MM.1S (cell line): Measurements from ENCODE around the gene MYF6.
"Not testable (repeated sequence)": the region's sequence is repeated elsewhere in the genome, so short reads cannot be mapped to it uniquely, and the experiment has no call there.

Experiments
- DNase-seq: peaks from one replicate; pipeline ENCODE4 v3.0.0-alpha.2; 2015
- H2AFZ ChIP-seq: fragments of 300-600 bp; sonication (generic); 2 replicates; pipeline ENCODE4 v1.6.0; 2016; ENCODE audit warnings: antibody characterized with exemption, low read length
- H3F3A ChIP-seq: fragments of 300-600 bp; sonication (generic); 2 replicates; pipeline ENCODE4 v1.6.1; 2016; ENCODE audit warnings: mild to moderate bottlenecking, antibody characterized with exemption, low read length, moderate library complexity, mixed read lengths; ENCODE audit not compliant: insufficient read depth
- H3K27ac ChIP-seq: fragments of 300-600 bp; sonication (generic); 2 replicates; pipeline ENCODE4 v1.5.1; 2016; ENCODE audit warnings: mild to moderate bottlenecking, low read length
- H3K27me3 ChIP-seq: fragments of 300-600 bp; sonication (generic); replicated peaks from 2 replicates; pipeline ENCODE4 v1.6.0; 2016; ENCODE audit warnings: low read length; ENCODE audit not compliant: insufficient read depth
- H3K36me3 ChIP-seq: fragments of 300-600 bp; sonication (generic); replicated peaks from 2 replicates; pipeline ENCODE4 v1.6.1; 2016; ENCODE audit warnings: mild to moderate bottlenecking, low read length, mixed read lengths; ENCODE audit not compliant: insufficient read depth
- H3K4me1 ChIP-seq: fragments of 300-600 bp; sonication (generic); 2 replicates; pipeline ENCODE4 v1.6.1; 2016; ENCODE audit warnings: low read length, mixed read lengths
- H3K4me2 ChIP-seq: fragments of 300-600 bp; sonication (generic); 2 replicates; pipeline ENCODE4 v1.6.0; 2016; ENCODE audit warnings: low read depth, low read length
- H3K4me3 ChIP-seq: fragments of 300-600 bp; sonication (generic); 2 replicates; pipeline ENCODE4 v1.5.1; 2016; ENCODE audit warnings: low read length, mixed read lengths
- H3K79me2 ChIP-seq: fragments of 300-600 bp; sonication (generic); 2 replicates; pipeline ENCODE4 v1.6.1; 2016; ENCODE audit warnings: mixed run types, low read length, mixed read lengths
- H3K9ac ChIP-seq: fragments of 300-600 bp; sonication (generic); 2 replicates; pipeline ENCODE4 v1.6.1; 2016; ENCODE audit warnings: low read length, mixed read lengths
- H3K9me2 ChIP-seq: fragments of 300-600 bp; sonication (generic); replicated peaks from 2 replicates; pipeline ENCODE4 v1.6.1; 2016; ENCODE audit warnings: mild to moderate bottlenecking, low read length, mixed read lengths; ENCODE audit not compliant: insufficient read depth
- H3K9me3 ChIP-seq: fragments of 300-600 bp; sonication (generic); replicated peaks from 2 replicates; pipeline ENCODE4 v1.6.1; 2016; ENCODE audit warnings: mild to moderate bottlenecking, low read length, mixed read lengths; ENCODE audit not compliant: insufficient read depth
- H4K20me1 ChIP-seq: fragments of 300-600 bp; sonication (generic); 2 replicates; pipeline ENCODE4 v1.6.1; 2016; ENCODE audit warnings: mild to moderate bottlenecking, low read length, moderate library complexity, mixed read lengths; ENCODE audit not compliant: insufficient read depth
- EZH2 ChIP-seq: fragments of 300-600 bp; sonication (generic); optimal IDR thresholded peaks from 2 replicates; pipeline ENCODE3; 2017; ENCODE audit warnings: low read depth, mild to moderate bottlenecking, antibody characterized with exemption, low read length, mixed read lengths
- EZH2phosphoT487 ChIP-seq: fragments of 300-600 bp; sonication (generic); IDR thresholded peaks from 2 replicates; pipeline ENCODE4 v1.6.1; 2018; ENCODE audit warnings: antibody characterized with exemption, low read length
- TF ChIP-seq, protein P1 (sequence below): fragments of 300-600 bp; sonication (generic); IDR thresholded peaks from 2 replicates; pipeline ENCODE4 v1.5.1; 2016; ENCODE audit warnings: antibody characterized with exemption, low read length, mixed read lengths

MYF6 gene

GRCh38 chr12:80707126-80707829, at the start of gene MYF6:
TSS of gene MYF6 (plus strand) at chr12:80707634. CDS start at chr12:80707720, 86 bp downstream.
- Histone ChIP-seq H3K79me2 (no peaks in the 10 kb centered on the region), H3K4me2 (no peak within 1 kb of the TSS), H3K4me3 (no peak within 1 kb of the TSS), H3K9me3 (no peaks in the 10 kb centered on the region), H3K27me3 (no peaks in the 10 kb centered on the region), H3K9me2 (no peaks in the 10 kb centered on the region), H2AFZ (no peak within 1 kb of the TSS), H4K20me1 (no peaks in the 10 kb centered on the region), H3F3A (peaks cover 18% of the 10 kb centered on the region), H3K36me3 (no peaks in the 10 kb centered on the region), H3K9ac (no peak within 1 kb of the TSS), H3K4me1 (peaks cover 10% of the 10 kb centered on the region), H3K27ac (no peak within 1 kb of the TSS)
- no peak for DNase-seq
- no peak for TF ChIP-seq EZH2

DNA sequence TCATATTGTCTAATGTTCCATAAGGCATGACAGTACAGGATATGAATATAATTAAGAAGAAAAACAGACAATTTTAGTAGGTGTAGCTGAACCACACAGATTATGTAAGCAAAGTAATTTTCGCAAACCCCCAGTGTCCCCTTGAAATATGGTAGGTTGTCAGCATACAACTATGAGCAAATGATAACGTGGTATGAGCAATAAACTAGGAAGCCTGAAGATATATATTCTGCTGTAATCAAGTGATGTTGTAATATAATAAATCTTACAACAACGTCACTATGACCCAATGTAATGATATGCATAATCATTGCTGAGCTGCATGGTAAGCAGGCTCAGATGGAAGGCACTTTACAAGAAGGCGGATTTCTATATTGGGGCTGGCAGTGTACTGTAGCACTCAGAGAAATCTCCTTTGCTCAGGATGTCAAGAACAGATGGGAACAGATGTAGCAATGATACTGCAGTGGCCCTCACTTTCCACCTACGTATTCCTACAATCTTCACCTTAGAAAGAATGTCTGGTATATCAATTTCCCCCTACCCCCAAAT, 47.8 kb upstream of the MYF6 start:
- Histone ChIP-seq H3K4me3 (no peak overlapping the region), H2AFZ (no peak overlapping the region), H3K27me3 (no peaks in the 10 kb centered on the region), H3K4me2 (no peak overlapping the region), H4K20me1 (no peaks in the 10 kb centered on the region), H3K36me3 (no peaks in the 10 kb centered on the region), H3K27ac (no peak overlapping the region), H3K9ac (no peak overlapping the region), H3K4me1 (no peaks in the 10 kb centered on the region), H3K79me2 (no peaks in the 10 kb centered on the region), H3F3A (no peaks in the 10 kb centered on the region), H3K9me3 (no peaks in the 10 kb centered on the region), H3K9me2 (no peaks in the 10 kb centered on the region)
- no peak for DNase-seq
- no peak for TF ChIP-seq EZH2phosphoT487
- no peak for TF ChIP-seq EZH2
- TF ChIP-seq, protein P1, sequence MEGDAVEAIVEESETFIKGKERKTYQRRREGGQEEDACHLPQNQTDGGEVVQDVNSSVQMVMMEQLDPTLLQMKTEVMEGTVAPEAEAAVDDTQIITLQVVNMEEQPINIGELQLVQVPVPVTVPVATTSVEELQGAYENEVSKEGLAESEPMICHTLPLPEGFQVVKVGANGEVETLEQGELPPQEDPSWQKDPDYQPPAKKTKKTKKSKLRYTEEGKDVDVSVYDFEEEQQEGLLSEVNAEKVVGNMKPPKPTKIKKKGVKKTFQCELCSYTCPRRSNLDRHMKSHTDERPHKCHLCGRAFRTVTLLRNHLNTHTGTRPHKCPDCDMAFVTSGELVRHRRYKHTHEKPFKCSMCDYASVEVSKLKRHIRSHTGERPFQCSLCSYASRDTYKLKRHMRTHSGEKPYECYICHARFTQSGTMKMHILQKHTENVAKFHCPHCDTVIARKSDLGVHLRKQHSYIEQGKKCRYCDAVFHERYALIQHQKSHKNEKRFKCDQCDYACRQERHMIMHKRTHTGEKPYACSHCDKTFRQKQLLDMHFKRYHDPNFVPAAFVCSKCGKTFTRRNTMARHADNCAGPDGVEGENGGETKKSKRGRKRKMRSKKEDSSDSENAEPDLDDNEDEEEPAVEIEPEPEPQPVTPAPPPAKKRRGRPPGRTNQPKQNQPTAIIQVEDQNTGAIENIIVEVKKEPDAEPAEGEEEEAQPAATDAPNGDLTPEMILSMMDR: no peak

DNA sequence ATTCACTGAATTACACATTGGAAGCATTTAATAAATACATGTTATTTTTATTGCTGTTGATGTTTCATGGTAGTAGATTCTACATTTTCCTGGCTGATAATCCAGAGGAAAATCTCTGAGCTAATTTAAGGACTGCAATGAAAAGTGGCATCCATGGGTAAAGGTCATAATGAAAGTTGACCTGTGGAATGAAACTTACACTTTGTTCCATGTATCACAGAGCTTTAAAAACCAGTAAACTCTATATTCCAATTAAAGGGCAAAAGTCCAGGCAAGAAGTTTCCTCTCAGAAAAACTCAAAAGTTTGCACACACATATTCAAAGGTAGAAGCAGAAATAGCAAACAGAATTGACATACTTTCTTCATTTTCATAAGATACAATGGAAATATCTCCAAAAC, 44.8 kb upstream of the MYF6 start:
- no peak overlapping the region for H2AFZ ChIP-seq
- H3K27me3 ChIP-seq: no peaks in the 10 kb centered on the region
- no peak overlapping the region for H3K27ac ChIP-seq
- no peak overlapping the region for H3K4me3 ChIP-seq
- H3K36me3 ChIP-seq: no peaks in the 10 kb centered on the region
- H4K20me1 ChIP-seq: no peaks in the 10 kb centered on the region
- H3K4me2 ChIP-seq: no peak overlapping the region
- H3F3A ChIP-seq: no peaks in the 10 kb centered on the region
- H3K4me1 ChIP-seq: no peaks in the 10 kb centered on the region
- H3K9ac ChIP-seq: no peak overlapping the region
- H3K9me2 ChIP-seq: no peaks in the 10 kb centered on the region
- TF ChIP-seq EZH2phosphoT487 (no peak), EZH2 (no peak)
- TF ChIP-seq, protein P1: no peak
- H3K9me3 ChIP-seq: no peaks in the 10 kb centered on the region
- no peak for DNase-seq
- no peaks in the 10 kb centered on the region for H3K79me2 ChIP-seq

- Histone ChIP-seq H3K4me2 (no peak overlapping the region), H3K27me3 (no peaks in the 10 kb centered on the region), H4K20me1 (no peaks in the 10 kb centered on the region), H3K9me2 (no peaks in the 10 kb centered on the region), H3K9me3 (no peaks in the 10 kb centered on the region), H3F3A (no peaks in the 10 kb centered on the region), H3K27ac (no peak overlapping the region), H3K4me1 (no peaks in the 10 kb centered on the region), H3K4me3 (no peak overlapping the region), H2AFZ (no peak overlapping the region), H3K9ac (no peak overlapping the region), H3K36me3 (no peaks in the 10 kb centered on the region), H3K79me2 (no peaks in the 10 kb centered on the region)
- DNase-seq: no peak
- TF ChIP-seq, protein P1: no peak
- TF ChIP-seq EZH2: no peak
- TF ChIP-seq EZH2phosphoT487: no peak
These were observed 37.2 kb upstream of the MYF6 start for GRCh38 chr12:80670214-80670613.

DNA sequence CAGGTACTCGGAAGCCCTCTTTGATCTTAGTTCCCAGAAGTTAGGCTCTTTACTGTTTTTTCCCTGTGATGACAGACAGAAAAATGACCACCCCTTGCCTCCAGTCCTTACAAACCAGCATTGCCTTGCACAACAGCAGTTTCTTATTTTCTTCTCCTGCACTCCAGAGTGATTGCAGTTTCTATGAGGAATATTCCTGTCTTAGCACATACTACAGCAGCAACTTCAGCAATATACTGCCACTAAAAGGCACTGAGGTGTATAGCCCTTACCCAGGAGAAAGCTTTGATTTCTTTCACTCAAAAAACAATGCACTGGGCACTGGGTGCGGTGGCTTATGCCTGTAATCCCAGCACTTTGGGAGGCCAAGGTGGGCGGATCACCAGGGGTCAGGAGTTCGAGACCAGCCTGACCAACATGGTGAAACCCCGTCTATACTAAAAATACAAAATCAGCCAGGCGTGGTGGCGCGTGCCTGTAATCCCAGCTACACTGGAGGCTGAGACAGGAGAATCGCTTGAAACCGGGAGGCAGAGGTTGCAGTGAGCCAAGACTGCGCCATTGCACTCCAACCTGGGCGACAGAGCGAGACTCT, 31.3 kb upstream of the MYF6 start:
- not testable (repeated sequence) for DNase-seq

More for the DNA sequence above, 31.3 kb upstream of the MYF6 start:
- H3K4me1 ChIP-seq, H3K27ac ChIP-seq, H3K27me3 ChIP-seq, H2AFZ ChIP-seq, H4K20me1 ChIP-seq, H3K79me2 ChIP-seq, H3K9ac ChIP-seq, H3K4me2 ChIP-seq, H3K36me3 ChIP-seq, H3K9me3 ChIP-seq, H3K9me2 ChIP-seq, H3F3A ChIP-seq, H3K4me3 ChIP-seq: not testable (repeated sequence)
